ENCODE data around the gene MUSK.
"Not testable (repeated sequence)": the region's sequence is repeated elsewhere in the genome, so short reads cannot be mapped to it uniquely, and the experiment has no call there.

The MUSK gene

DNA sequence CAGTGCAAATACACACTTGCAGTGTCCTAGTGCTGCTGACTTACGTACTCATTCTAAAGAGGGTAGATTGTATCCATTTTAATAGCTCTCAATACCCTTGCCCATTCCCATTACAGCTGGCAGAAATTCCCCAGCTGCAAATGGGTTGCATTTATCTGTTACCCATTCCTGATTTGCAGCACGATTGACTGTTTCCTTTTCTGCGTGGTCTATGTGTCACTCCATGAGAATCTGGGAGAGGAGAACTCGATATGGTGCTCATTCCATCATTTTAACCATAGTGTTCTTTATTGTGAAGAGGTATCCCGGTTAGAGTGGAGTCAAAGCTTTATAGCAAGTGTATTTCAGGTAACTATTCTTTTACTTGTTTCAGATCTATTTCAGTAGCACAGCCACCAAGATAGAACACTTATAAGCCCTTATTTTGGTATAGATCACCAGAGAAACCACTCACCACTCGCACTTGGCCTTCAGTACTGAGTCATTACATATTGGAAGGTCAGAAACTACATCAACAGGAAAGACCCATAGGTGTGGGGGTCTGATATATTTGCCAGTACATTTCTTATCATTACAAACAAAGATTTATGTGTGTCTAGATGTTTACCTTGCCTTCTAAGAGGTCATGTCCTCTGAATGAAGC is 139.5 kb downstream of the MUSK start:
- no peak for DNase-seq (ENCODE audit: low read depth in 2 of 3, low spot score in 1 of 3)

DNA sequence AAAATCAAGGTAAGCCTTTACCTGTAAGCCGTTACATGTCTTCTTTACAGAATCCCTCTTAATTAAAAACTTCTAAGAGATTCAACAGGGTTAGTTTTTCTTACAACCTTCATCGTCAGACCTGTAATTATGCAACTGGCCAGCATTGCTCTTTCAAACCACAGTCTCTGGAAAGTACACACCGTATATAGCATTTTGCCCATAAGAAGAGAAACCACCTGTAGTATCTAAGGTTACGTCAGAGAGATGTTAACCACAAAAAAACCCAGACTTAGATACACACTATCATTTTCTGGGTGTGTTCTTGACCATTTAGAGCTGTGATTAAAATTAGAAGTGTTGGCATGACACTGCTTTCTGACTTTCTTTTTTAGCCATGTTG is 140.0 kb downstream of the MUSK start:
- no peak for DNase-seq (ENCODE audit: low read depth in 2 of 3, low spot score in 1 of 3)

DNA sequence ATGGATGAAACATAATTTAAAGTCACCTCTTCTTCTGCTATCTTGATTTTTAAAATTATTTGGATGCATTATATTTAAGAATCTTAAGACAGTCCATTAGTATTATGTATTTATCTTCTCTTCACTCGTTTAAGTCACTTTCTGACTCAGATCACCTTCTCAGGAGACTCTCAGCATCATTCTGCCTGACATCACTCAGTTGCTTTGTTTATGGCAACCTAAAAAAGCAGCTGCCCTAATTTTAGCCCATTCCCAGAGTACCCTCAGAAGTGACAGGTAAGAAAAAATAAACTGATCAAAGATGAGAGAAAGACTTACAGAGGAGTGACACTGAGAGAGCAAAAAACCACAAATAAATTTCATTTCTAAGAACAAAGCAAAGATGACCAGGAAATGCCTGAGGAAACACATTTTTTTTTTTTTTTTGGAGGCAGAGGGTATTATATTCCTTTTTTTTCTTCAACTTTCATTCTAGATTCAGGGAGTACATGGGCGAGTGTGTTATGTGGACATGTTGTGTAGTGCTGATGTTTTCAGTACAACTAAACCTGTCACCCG is 140.5 kb downstream of the MUSK start:
- DNase-seq (ENCODE audit: low read depth in 2 of 3, low spot score in 1 of 3) = no peak

DNA sequence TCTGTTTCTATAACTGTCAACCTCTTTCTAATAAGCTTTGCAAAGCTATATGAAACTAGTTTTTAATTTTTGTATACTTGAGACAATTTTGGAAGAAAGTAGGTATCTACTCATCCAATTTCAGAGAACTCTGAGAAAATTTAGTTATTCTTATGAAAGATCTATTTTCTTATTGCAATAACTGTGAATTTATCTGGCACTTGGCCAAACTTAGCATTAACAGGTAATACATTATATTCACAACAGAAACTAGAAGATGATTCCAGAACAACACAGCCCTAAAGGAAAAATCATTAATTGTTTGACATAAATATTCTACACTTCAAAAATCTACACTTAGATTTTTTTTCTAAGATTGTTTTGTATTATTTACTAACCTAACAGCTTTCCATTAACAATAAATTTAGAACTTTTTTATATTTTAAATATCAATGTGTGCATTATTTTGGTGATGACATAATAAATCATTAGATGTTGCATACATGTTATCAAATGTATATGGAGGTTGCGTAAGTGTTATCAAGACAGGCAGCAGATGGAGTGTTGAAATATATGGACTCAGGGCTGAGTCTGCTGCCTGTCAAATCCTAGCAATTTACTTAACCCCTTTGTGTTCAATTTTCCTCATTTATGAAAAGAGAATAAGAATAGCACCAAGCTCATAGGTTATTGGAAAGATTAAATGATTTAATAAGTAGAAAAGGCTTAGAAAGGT is 141.8 kb downstream of the MUSK start:
- DNase-seq (ENCODE audit: low read depth in 2 of 3, low spot score in 1 of 3) = no peak

DNA sequence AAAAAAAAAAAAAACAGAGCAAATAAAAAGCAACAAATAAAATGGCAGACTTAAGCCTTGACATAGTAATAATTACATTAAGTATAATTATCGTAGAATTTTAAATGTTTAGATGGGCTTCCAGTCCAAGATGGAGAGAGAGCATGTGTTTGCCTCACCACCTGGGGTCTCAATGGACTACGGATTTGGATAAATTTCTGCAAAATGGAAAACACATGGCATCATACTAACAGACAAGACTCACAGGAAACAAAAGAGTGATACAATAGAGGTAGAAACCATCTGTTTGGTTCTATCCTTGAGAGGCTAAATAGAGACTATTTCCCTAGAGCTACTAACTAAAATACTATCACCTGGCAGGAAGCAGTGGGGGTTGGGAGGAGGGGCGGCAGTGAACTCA is 144.3 kb downstream of the MUSK start:
- DNase-seq (ENCODE audit: low read depth in 2 of 3, low spot score in 1 of 3) = no peak

DNA sequence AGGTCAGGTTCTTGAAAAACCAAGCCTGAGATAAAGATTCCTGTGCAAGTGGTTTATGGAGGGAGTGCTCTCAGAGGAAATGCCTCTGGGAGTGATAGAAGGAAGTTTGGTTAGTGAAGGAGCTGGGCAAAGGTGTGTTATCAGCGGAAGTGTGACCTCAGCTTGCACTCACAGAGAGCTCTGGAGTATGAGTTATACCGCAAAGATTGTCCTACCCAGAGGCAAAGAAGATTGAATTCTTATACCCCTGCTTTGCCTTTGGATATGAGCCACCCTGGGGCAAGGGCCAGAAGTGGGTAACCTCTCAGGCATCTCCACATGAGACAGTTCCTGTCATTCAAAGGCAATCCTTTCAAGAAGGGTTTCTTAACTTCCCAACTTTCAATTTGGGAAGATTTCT is 145.6 kb downstream of the MUSK start:
- no peak for DNase-seq (ENCODE audit: low read depth in 2 of 3, low spot score in 1 of 3)

DNA sequence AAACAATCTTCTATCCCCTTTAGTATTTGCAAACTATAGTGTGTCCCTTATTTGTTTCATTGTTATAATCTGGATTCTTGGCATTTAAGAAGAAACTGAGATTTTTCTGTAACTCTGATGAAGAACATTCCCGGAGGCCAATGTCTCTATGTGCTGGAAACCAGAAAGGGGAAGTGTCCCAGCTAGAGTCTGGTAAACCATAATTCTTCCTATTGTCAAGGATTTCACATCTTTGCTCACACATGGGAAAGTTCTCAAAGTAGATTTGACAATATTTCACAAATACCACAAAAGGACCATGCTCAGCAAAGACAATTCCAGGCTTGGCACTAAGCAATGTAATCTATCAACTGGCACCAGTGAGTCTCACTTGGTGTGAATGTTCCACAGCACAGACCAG is 146.8 kb downstream of the MUSK start:
- DNase-seq (ENCODE audit: low read depth in 2 of 3, low spot score in 1 of 3) = no peak

DNA sequence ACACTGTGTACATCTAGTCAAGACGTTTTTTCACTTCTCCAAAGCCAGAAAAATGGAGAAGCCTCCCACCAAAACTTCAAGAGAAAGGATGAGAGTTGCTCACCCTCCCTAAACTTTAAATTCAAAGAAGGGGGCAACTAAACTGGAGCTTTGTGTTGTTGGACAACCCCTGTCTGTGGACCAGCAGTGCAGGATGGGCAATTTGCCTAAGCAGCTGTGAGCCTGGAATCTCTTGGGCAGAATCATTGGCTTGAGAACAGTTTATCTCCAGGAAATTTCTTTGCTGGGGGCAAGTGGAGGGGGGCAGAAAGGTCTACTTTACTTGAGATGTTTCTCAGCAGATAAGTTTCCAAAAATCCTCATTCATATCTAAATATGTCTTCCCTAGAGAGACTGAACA is 151.8 kb downstream of the MUSK start:
- no peak for DNase-seq (ENCODE audit: low read depth in 2 of 3, low spot score in 1 of 3)

DNA sequence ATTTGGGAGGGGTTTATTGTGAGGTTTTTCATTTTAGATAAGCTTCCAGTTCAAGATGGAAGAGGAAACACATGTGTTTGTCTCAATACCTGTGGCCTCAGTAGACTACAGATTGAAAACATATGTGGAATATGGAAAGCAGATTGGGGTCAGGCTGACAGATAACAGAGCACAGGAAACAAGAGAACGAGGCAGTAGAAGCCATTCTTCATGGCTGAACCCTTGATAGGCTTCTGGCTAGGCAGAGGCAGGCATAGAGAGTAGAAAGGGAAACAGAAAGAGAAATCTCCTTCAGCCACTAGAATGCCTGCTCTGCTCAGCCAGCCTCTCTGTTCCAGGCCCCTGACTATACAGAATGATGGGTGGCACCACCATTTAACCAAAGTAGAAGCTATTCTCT is 152.5 kb downstream of the MUSK start:
- DNase-seq (ENCODE audit: low read depth in 2 of 3, low spot score in 1 of 3) = no peak

DNA sequence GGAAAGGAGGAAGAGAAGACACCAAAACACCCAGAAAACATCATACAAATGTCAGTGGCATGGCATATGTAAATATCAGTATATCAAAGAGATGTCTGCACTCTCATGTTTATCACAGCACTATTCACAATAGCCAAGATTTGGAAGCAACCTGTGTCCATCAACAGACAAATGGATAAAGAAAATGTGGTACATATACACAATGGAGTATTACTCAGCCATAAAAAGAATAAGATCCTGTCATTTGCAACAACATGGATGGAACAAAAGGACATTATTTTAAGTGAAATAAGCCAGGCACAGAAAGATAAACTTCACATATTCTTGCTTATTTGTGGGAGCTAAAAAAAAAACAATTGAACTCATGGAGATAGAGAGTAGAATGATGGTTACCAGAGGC is 156.5 kb downstream of the MUSK start:
- DNase-seq (ENCODE audit: low read depth in 2 of 3, low spot score in 1 of 3) = not testable (repeated sequence)

DNA sequence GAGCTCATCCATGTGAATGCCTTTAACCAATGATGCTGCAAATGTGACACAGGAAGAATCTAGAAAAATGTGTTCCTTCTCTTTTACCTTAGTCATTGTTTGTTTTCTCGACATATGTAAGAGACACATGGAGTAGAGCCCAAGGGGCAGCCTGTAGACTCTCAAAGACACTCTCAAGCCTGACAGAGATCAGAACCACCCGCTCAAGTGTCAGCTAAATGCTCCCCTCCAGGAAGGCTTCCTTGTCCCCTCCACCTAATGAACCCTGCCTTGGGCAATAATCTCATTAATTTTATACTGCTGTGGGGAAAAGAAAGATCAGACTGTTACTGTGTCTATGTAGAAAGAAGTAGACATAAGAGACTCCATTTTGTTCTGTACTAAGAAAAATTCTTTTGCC is 157.4 kb downstream of the MUSK start:
- no peak for DNase-seq (ENCODE audit: low read depth in 2 of 3, low spot score in 1 of 3)

DNA sequence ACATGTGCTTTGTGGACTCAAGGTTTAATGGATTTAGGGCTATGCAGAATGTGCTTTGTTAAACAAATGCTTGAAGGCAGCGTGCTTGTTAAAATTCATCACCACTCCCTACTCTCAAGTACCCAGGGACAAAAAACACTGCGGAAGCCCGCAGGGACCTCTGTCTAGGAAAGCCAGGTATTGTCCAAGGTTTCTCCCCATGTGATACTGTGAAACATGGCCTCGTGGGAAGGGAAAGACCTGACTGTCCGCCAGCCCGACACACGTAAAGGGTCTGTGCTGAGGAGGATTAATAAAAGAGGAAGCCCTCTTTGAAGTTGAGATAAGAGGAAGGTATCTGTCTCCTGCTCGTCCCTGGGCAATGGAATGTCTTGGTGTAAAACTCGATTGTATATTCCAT is 157.8 kb downstream of the MUSK start:
- DNase-seq (ENCODE audit: low read depth in 2 of 3, low spot score in 1 of 3) = not testable (repeated sequence)

DNA sequence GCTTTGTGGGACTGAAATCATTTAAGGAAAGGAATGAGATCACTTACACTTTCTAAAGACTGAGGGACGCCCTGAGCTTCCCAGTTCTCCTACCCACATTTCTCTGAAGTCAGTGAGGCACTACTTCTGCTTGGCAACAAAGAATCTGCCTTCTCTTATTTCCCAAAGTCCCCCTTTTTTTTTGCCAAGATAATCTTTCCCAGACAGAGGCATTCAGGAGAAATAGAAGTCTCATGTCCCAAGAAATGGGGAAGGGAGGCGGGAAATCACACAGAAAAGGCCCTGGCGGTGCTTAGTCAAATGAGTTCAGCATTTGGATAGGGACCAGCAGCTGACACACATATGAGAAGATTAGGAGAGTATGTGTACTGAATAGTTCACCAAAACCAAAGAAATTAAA is 159.7 kb downstream of the MUSK start:
- no peak for DNase-seq (ENCODE audit: low read depth in 2 of 3, low spot score in 1 of 3)

DNA sequence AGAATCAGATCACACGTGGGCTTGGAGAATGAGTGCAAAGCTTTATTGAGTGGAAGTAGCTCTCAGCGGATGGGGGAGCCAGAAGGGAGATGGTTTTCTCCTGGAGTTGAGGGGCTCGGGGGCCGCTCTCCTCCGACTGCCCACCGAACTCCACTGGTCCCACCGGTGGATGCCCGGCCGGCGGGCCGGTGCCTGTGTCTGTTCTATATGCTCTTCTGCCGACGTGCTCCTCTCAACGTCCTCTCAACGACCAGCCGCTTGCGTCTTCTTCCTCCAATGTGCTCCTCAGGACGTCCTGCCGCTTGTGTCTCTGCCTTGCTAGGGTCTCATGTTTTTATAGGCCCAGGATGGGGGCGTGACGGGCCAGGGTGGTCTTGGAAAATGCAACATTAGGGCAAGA is 161.9 kb downstream of the MUSK start:
- DNase-seq (ENCODE audit: low read depth in 2 of 3, low spot score in 1 of 3) = no peak

DNA sequence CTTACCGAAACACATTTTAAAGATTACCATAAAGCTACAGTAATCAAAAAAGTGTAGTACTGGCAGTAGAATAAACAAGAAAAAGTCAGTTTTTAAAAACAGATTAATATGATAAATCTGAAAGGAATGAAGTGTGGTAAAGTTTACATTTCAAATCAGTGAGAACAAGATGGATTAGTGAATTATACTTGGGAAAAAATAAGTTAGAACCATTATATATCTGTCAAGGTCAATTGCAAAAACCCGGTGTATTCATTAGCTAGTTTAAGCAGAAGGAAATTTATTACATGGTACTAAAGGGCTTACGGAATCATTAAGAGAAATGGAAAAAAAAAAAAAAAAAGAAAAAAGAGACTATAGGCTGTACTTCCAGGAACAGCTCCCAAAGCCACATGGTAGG is 164.3 kb downstream of the MUSK start:
- DNase-seq (ENCODE audit: low read depth in 2 of 3, low spot score in 1 of 3) = no peak

DNA sequence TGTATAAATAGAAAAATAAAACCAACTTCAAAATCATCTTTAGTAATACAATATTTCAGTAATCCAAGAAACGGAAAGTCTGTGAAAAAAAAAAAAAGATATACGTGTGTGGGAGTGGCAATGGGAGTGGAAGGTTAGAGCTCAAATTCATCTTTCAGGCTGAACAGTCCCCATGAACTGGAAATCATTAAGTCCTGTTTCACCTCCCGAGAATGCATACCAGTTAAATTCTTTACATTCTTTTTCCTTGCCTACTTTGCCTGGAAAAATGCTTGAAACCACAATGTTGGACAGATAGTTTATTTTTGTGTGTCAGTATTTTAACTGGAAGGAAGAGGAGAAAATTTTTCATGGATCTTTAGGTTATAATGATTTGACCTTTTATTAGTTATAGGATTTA is 166.8 kb downstream of the MUSK start:
- DNase-seq (ENCODE audit: low read depth in 2 of 3, low spot score in 1 of 3) = no peak

DNA sequence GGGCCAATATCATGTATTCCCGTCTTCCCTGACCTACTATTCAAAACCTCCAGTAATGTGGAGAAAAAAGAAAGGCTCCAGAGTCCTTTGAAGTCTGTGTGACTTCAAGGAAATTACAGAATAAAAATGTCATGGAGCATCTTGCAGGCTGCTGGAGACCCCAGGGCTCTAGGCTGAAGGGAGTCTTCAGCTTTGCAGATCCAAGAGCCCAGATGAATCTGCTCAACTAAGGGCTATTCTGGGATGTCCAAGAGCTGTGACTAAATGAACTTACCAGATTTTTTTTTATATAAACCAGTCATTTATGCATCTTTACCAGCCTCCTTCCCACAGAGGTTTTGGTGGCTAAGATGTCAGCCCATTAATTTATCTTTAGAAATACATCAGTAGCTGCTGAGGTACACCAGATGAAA is 167.3 kb downstream of the MUSK start:
- no peak for DNase-seq (ENCODE audit: low read depth in 2 of 3, low spot score in 1 of 3)

DNA sequence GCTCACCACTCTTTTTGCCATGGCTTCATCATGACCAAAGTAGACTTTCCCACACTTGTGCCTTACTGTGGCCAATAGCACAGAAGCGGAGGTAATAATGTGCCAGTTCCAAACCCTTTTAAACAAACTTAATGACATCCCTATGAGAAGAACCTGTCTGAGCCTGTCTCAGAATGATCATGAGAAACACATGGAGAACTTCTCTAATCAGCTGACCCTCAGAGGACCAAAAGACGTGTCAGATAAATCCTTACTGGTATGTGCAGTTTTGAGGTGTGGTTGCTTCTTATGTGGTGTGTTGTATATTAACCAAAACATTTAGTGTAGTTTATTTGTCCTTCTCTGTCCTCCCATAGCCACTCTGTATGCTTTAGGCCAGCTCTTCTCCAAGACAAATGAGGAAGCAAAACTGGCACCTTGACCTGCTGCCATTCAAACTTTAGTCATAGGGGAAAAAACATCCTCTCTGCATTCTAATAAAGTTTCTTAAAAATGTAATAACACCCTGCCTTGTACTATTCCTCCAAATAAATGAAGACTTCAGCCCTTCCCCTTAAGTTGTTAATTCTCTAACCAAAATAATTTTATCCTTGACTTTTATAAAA is 168.9 kb downstream of the MUSK start:
- DNase-seq (ENCODE audit: low read depth in 2 of 3, low spot score in 1 of 3) = no peak

DNA sequence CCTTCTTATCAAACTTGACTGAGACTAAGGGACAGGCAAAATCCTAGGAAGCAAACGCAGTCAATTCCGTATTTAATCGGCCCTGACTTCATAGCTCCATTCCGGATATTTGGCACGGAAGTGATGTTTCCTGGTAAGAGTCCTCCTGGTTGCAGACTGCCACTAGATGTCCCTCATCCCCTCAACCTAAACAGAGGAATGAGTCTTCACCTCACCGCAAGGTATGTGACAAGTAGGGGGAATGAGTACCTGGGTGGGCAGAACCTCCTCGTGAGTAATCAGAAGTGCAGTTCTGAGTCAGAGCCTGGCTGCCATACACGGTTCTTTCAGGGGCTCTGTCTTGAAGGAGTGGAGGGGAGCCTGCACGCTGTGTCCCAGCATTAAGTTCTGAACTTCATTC is 173.6 kb downstream of the MUSK start:
- DNase-seq (ENCODE audit: low read depth in 2 of 3, low spot score in 1 of 3) = no peak

DNA sequence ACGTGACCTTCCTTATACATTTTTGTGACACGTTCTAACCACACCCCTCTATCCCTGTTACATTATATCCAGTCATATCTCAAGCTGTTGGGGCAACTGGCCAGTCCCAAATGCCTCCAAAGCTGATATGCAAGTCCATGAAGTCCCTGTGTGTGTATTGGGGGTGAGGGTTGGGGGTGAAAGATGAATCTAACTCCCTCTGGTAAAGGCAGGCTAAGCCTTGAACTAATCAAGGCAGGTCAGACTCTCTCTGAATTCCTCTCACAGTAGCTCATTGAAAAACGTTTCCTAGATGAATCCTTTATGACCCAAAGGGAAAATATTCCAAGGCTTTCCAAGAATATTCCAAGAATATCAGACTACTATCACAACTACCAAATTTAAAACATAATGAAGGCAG is 174.4 kb downstream of the MUSK start:
- no peak for DNase-seq (ENCODE audit: low read depth in 2 of 3, low spot score in 1 of 3)

DNA sequence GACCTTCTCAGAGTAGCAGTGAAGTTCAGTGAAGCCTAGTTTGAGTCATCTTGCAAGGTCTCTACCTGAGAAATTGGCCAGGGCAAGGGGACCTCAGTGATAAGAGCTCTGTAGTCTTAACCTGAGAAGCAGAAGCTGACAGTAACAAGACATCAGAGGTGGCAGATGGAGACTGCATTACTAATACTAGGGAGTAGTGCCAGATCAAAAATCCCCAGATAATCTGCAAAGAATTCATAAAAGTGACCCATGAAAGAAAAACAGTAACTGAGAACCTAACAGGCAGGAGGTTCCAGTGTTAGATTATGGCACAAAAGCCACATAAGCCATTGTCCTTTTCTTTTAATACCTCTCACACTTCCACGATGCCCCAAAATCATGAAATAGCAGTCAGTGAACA is 175.5 kb downstream of the MUSK start:
- no peak for DNase-seq (ENCODE audit: low read depth in 2 of 3, low spot score in 1 of 3)

DNA sequence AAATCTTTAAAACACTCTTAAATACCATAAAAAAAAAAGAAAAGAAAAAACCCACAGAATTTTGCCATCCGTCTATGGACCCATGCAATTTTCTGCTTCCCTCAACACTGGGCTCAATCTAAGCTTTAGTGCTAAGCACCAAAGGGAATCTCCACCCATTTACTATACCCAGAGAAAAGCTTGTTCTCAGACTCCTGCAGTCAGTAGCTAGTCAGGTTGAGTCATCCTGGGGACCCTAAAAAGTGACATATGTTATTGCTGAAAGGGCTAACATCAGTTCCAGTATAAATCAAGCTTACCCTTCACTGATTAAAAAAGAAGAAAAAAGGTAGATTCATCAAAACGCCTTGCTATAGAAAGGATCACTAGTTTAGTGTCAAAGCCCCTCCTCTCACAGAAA is 177.6 kb downstream of the MUSK start:
- no peak for DNase-seq (ENCODE audit: low read depth in 2 of 3, low spot score in 1 of 3)

DNA sequence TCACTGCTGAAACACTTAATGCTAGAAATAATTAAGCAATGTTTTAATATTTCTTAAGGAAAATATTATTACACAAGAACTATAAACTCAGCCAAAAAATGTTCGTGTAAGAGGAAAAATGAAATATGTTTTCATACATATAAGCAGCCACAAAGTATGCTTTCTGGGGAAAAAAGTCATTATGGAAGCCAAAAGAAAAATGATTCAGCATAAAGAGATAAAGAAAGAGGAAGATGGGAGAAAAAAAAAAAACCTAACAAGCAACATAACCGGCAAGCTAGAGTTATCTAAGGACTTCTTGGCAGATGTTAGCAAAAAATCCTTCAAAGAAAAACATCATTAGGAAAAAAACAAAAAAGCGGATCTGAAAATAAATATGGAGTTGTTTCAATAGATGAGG is 179.1 kb downstream of the MUSK start:
- DNase-seq (ENCODE audit: low read depth in 2 of 3, low spot score in 1 of 3) = no peak

Measured in stimulated activated CD4-positive, alpha-beta T cell treated with anti-CD3 and anti-CD28 coated beads, Interleukin-12 subunit alpha, Interleukin-12 subunit beta, amount 100 ng/mL, for 48 hours (primary cell).